GM19324 (cell line): ENCODE data around the gene GAK.

Experiments used
- ATAC-seq: cut with Tn5 transposase; IDR thresholded peaks from one replicate; pipeline ENCODE4 v1.9.1; 2021; ENCODE audit warnings: mild to moderate bottlenecking, moderate library complexity; ENCODE audit not compliant: unreplicated experiment, low FRiP score

Gene GAK

GRCh38 chr4:965048-965765 is 33.1 kb upstream of the GAK start:
- ATAC-seq = no peak

DNA sequence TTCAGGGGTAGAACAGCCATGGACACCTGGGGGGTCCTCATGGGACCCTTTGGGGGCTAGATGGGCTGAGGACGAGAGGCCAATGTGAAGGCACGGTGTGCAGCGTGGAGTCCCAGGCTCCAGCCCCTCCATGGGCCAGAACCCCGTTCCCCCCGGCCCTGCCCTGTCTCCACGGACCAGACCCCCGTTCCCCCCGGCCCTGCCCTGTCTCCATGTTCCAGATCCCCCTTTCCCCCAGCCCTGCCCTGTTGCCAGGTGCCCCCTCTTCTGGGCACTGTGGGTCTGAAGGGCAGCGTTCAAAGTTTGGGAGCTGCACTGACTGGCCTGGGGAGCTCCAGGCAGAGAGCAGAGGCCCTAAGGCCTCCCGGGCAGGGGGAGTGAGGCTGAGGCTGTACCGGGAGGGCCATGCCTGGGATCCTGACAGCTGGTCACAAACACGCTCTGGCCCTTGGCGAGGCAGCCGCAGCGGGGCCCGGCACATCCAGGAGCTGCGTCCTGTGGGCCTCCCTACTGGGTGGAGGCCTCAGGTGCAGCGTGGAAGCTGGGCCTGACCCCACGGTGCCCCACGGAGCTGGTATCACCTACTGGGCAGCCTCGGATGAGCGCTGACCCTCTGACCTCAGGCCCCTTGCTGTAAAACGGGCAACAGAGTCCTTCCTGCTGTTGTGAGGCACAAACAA is 32.4 kb upstream of the GAK start:
- no peak for ATAC-seq

DNA sequence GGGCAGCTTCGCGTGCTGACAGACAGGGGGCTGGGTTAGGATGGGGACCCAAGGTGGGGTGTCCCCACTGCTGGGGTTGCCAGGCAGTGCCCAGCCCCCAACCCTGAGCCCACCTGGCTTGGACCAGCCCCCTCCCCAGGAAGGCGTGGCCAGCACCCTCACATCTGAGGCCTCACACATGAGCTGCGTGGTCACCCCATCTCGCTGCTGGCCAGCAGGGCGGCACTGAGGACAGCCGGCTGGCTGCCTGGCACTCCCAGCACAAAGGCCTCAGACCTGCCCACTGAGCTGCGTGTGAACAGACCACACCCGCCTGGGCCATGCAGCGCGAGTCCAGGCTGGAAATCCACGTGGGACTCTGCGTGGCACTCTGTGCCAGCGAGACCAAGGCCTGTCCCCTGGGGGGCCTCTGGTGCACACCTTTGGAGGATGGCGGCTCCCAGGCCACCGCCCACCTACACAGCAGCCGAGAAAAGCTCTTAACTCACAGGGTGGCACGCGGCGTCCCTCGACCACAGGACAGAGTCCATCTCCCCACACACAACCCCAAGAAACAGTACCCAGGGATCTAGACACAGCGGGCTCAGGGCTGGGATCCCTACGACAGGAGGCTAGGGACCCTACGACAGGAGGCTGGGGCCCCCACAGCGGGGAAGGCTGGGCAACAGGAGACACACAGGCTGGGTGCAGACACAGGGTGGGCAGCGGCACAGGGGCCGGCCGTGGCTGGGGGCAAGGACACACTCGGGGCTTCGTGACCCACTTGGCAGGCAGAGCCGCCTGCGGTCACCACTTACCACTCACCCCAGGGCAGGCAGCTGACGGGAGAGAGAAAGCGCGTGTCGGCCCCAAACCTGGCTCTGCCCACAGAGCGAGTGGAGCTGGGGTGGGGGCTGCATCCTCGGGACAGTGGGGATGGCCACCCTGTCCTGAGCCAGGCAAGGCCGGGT is 31.4 kb upstream of the GAK start:
- no peak for ATAC-seq

- no peak for ATAC-seq
Observed at GRCh38 chr4:962231-963208, 30.4 kb upstream of the GAK start.

DNA sequence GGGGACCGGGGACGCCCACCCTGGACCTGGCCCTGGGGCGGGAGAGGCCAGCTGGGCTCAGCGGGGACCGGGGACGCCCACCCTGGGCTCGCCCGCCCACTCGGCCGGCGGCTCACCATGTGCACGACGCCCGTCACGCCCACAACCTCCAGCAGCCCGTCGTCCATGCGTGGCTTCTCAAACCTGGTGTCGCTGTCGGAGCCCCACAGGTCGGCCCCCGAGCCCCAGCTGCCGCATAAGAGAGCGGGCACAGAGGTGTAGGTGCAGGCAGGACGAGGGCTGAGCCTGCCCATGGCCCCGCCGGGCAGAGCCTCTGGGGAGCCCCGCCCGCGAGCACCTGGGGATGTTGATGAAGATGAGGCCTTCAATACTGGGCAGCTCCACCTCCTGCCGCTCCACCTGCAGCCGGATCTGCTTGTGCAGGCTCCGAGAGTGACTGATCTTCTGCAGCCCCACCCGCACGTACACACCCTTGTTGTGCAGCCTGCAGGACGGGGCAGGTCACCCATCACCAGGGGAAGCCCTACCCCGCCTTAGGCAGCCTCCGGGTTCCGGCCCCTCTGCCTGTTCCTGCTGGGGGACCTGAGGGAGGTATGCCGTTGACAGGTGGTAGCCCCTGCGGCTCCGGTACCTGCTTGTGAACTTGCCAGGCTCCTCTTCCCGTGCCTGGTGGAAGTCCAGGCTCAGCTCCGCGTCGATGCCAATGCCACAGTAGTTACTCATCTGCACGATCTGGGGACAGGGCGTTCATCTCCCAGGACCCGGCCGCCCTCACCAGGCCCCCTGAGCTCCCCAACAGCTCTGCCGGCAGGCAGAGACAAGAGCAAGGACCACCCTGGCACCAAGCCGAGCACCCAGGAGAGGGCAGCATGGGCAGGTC is 29.5 kb upstream of the GAK start:
- ATAC-seq = no peak

- no peak for ATAC-seq
Observed at GRCh38 chr4:960636-961350, 28.7 kb upstream of the GAK start.

DNA sequence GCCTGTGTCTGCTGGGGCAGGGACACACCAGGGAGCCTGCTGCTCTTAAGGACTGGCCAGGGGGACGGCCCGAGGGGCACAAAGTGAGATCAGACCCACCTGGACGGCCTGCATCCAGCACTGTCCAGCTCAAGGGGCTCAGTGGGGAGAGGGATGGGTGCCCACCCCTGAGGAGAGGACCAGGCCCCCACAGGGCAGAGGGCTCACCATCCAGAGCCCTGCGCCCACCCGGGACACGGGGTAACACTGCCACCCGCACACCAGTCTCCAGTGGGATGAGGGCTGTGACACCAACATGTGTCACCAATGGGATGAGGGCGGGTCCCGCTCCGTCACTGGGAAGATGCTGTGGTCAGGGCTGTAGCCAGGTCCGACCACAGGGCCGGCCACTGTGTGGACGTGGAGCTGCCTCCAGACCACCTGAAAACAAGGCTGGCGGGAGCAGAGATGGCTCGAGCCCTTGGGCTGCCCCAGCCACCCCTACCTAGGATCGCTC is 28.1 kb upstream of the GAK start:
- no peak for ATAC-seq

DNA sequence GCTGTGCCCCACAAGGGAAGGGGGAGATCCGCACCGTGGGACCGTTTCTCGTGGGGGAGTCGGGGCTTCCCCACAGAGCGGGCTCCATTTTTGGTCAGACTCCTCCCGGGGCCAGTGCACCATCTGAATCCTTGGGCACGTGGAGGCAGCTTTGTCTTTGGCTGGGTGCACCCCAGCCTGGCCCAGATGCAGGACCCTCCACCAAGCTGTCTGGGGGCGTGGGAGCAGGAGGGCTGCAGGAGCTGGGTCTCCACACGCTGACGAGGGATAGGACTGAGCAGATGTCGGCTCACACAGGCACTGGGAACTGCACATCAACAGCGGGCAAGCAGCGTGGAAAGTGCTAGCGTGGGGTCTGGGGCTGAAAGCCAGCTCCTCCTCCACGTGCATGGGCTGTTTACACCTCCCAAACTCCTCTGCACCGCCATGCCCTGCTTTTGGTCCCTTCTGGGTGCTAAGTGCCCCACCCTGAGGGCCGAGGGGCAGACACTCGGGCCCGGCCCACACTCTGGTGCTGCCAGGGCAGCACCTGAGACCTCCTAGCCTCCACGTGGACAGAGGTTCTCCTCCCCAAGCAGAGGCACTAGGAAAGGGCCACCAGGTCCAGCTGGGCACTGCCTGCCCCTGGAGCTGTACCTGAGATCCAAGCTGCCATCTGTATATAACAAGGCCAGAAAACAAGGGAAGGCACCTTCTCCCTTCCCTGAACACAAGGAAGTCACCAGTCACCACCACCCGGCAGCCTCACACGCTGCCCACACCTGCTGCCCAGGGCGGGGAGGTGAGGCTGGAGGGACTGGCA is 27.4 kb upstream of the GAK start:
- no peak for ATAC-seq

GRCh38 chr4:958696-959337 is 26.7 kb upstream of the GAK start:
- no peak for ATAC-seq

GRCh38 chr4:958314-958665 is 26.2 kb upstream of the GAK start:
- ATAC-seq = no peak

- ATAC-seq = no peak
Observed at GRCh38 chr4:957581-958313, 25.6 kb upstream of the GAK start.

- no peak for ATAC-seq
Observed at GRCh38 chr4:957231-957580, 25.1 kb upstream of the GAK start.

GRCh38 chr4:956531-957230 is 24.6 kb upstream of the GAK start:
- no peak for ATAC-seq

DNA sequence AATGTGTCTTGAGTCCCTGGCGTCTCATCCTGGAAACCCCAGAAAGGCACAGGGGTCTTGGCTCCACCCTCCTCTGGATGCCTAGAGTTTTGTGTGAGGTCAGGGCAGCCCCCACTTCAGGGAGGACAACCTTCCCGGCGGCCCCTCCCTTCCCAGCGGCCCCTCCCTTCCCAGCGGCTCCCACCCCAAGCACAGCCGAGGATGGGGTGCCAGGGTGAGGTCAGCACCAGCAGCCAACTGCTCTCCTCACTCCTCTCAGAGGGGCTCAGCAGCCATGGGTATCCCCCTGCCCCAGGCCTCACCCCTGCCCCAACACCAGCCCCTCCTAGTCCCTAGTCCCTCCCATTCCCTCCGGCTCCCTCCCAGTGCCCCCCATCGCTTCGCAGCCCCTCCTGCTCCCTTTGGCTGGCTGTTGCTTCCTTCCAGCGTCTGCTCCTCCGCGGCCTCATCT is 23.8 kb upstream of the GAK start:
- no peak for ATAC-seq

DNA sequence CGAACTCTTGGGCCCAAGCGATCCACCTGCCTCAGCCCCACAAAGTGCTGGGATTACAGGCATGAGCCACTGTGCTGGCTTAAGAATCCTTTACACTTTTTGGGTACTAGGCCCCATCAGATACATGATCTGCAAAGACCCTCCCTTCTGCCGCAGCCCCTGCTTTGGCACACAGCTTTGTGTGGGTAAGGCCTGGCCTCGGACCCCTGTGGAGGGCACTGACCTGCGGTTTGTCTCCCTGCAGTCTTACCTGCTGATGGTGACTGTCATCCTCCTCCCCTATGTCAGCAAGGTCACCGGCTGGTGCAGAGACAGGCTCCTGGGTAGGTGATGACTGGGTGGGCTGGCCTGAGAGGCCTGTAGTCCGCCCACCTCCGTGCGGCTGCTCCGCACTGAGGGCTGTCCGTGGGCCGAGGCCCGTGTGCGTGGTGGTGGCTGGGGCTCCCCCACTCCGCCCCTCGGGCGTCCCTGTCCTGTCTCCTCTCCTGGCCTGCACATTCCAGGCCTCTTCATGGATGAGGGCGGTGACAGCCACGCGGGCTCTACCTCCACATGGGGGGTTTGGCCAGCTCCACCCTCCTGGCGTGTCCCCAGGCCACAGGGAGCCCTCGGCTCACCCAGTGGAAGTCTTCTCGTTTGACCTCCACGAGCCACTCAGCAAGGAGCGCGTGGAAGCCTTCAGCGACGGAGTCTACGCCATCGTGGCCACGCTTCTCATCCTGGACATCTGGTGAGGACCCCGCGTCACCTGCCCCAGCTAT is 23.2 kb upstream of the GAK start:
- ATAC-seq = no peak
